Endothelial cell of umbilical vein (primary cell): ENCODE data around the gene CARD16. TPM values are rescaled to one million over a fixed set of nuclear protein-coding genes. Genes with fewer than 3 reads are reported as not detected.

Experiments
- BruUV-seq: library from RNA; stranded (reverse); fragments of 400-500 nt; replicated peaks from 2 replicates; lab custom pipeline; 2021; lab: Mats Ljungman, UMichigan
- CTCF ChIA-PET: fragments of 300-600, 350-600 bp; sonication (Branson Sonifier 250); formaldehyde crosslinking; loops from one replicate; lab custom pipeline; 2021; ENCODE audit warnings: antibody characterized with exemption, inconsistent platforms; lab: Charles Lee
- POLR2A ChIA-PET: fragments of 300-600, 350-600 bp; sonication (Branson Sonifier 250); formaldehyde crosslinking; loops from one replicate; lab custom pipeline; 2021; ENCODE audit warnings: antibody characterized with exemption, inconsistent platforms; lab: Charles Lee
- DNase-seq: peaks from one replicate; pipeline ENCODE4 v3.0.0-alpha.2; 2011; ENCODE audit warnings: low read depth, low spot score
- FAIRE-seq: peaks from 2 replicates; lab custom pipeline; 2011; peaks lifted over from hg19 to GRCh38; lab: Jason Lieb, UNC
- H2AFZ ChIP-seq: 2 replicates; pipeline ENCODE4 v1.6.0; 2012; ENCODE audit warnings: low read depth, low read length, control low read depth, inconsistent platforms
- H3K27ac ChIP-seq: 2 replicates; pipeline ENCODE4 v1.5.1; 2011; ENCODE audit warnings: low read depth, mild to moderate bottlenecking, control low read depth, low read length, moderate library complexity; ENCODE audit not compliant: insufficient read depth
- H3K27me3 ChIP-seq, 2 experiments: 2 replicates each; pipeline versions ENCODE4 v1.6.0 to v1.6.1; 2011; ENCODE audit warnings: low read length in 2 of 2, mixed read lengths in 1 of 2; ENCODE audit not compliant: control insufficient read depth in 2 of 2, insufficient read depth in 2 of 2
- H3K36me3 ChIP-seq, 2 experiments: 2 replicates in 1 of 2; 3 replicates in 1 of 2; pipeline ENCODE4 v1.5.1; 2011; ENCODE audit warnings: low read length in 2 of 2, mild to moderate bottlenecking in 1 of 2, moderate library complexity in 1 of 2; ENCODE audit not compliant: control insufficient read depth in 2 of 2, insufficient read depth in 2 of 2; ENCODE audit errors: extremely low read depth in 1 of 2
- H3K4me1 ChIP-seq: 3 replicates; pipeline ENCODE4 v1.5.1; 2011; ENCODE audit warnings: mild to moderate bottlenecking, low read length; ENCODE audit not compliant: control insufficient read depth, insufficient read depth; ENCODE audit errors: extremely low read depth
- H3K4me2 ChIP-seq: 2 replicates; pipeline ENCODE4 v1.6.1; 2011; ENCODE audit warnings: low read length, control low read depth, mixed read lengths; ENCODE audit not compliant: insufficient read depth
- H3K4me3 ChIP-seq, 3 experiments: fragments of 200-600 bp in 1 of 3; sonication (generic), shearing (Covaris generic) in 1 of 3; replicated peaks in 1 of 3; 2 replicates each; pipeline ENCODE4 v1.5.1; 2011 to 2016; ENCODE audit warnings: control low read depth in 3 of 3, low read length in 3 of 3, mild to moderate bottlenecking in 2 of 3, inconsistent platforms in 1 of 3, low read depth in 1 of 3, moderate library complexity in 1 of 3; ENCODE audit not compliant: insufficient read depth in 1 of 3
- H3K79me2 ChIP-seq: 2 replicates; pipeline ENCODE4 v1.6.0; 2012; ENCODE audit warnings: low read length, inconsistent platforms; ENCODE audit not compliant: control insufficient read depth, insufficient read depth
- H3K9ac ChIP-seq: replicated peaks from 2 replicates; pipeline ENCODE3; 2011; ENCODE audit warnings: low read length, control low read depth; ENCODE audit not compliant: insufficient read depth; ENCODE audit errors: extremely low read depth
- H3K9me1 ChIP-seq: replicated peaks from 3 replicates; pipeline ENCODE4 v1.6.0; 2011; ENCODE audit warnings: mild to moderate bottlenecking, low read length; ENCODE audit not compliant: control insufficient read depth, insufficient read depth; ENCODE audit errors: extremely low read depth
- H3K9me3 ChIP-seq: replicated peaks from 2 replicates; pipeline ENCODE4 v1.5.1; 2012; ENCODE audit warnings: low read length, inconsistent platforms; ENCODE audit not compliant: control insufficient read depth, insufficient read depth
- H4K20me1 ChIP-seq: replicated peaks from 2 replicates; pipeline ENCODE3; 2011; ENCODE audit warnings: mild to moderate bottlenecking, low read length; ENCODE audit not compliant: control insufficient read depth, insufficient read depth; ENCODE audit errors: extremely low read depth
- CTCF ChIP-seq, 2 donors: IDR thresholded peaks; 1 replicate in 1 of 2; 2 replicates in 1 of 2; pipeline ENCODE4 v1.5.1; 2011; ENCODE audit warnings: low read length in 2 of 2, mild to moderate bottlenecking in 2 of 2, moderate library complexity in 2 of 2, control low read depth in 1 of 2, inconsistent platforms in 1 of 2, low read depth in 1 of 2; ENCODE audit not compliant: insufficient read depth in 1 of 2; ENCODE audit errors: extremely low read depth in 1 of 2
- EZH2 ChIP-seq: IDR thresholded peaks from 2 replicates; pipeline ENCODE4 v1.6.1; 2012; ENCODE audit warnings: borderline replicate concordance, low read depth, mild to moderate bottlenecking, moderate library complexity, low read length, inconsistent platforms; ENCODE audit not compliant: severe bottlenecking
- FOS ChIP-seq: IDR thresholded peaks from 2 replicates; pipeline ENCODE4 v1.6.1; 2011; ENCODE audit warnings: mild to moderate bottlenecking, low read length, moderate library complexity, borderline replicate concordance; ENCODE audit not compliant: insufficient read depth
- GATA2 ChIP-seq: IDR thresholded peaks from 2 replicates; pipeline ENCODE4 v1.7.0; 2011; ENCODE audit warnings: low read depth, mild to moderate bottlenecking, moderate library complexity, mixed read lengths, low read length; ENCODE audit not compliant: insufficient read length, insufficient read depth
- JUN ChIP-seq: IDR thresholded peaks from 2 replicates; pipeline ENCODE4 v1.6.1; 2011; ENCODE audit warnings: borderline replicate concordance, low read depth; ENCODE audit not compliant: insufficient read length, insufficient read depth
- MAX ChIP-seq: IDR thresholded peaks from 2 replicates; pipeline ENCODE4 v1.6.1; 2011; ENCODE audit not compliant: insufficient read depth, insufficient read length
- MYC ChIP-seq: IDR thresholded peaks from one replicate; pipeline ENCODE4 v1.6.1; 2011; ENCODE audit warnings: mild to moderate bottlenecking, low read depth, low read length
- POLR2A ChIP-seq: IDR thresholded peaks from 2 replicates; pipeline ENCODE4 v1.6.1; 2012; ENCODE audit warnings: low read depth, mild to moderate bottlenecking, control low read depth, low read length
- POLR2AphosphoS5 ChIP-seq: IDR thresholded peaks from 2 replicates; pipeline ENCODE4 v1.6.1; 2012; ENCODE audit warnings: low read depth, mild to moderate bottlenecking, control low read depth, low read length, moderate library complexity; ENCODE audit not compliant: insufficient read depth
- dilution Hi-C: fragments of 300-500 bp; cut with MboI; formaldehyde crosslinking; loops from one replicate; pipeline ENCODE4 v1.15.0; 2019; ENCODE audit warnings: low sequenced_read_pairs; ENCODE audit not compliant: extremely low pct_ligation_motif_present
- intact Hi-C: fragments of 100-400 bp; cut with micrococcal nuclease; formaldehyde crosslinking; loops from one replicate; pipeline ENCODE4 v1.10.0; 2022
- polyA plus RNA-seq, 4 experiments: library from polyadenylated mRNA; depleted of rRNA in 3 of 4; stranded (reverse) in 3 of 4; unstranded in 1 of 4; fragments of >200 nt; gene quantifications; 2 replicates each; pipeline versions ENCODE4 v1.2.1 to v1.2.3, GENCODE V29; 2011 to 2012; ENCODE audit warnings: missing spikeins in 1 of 4
- total RNA-seq: library from RNA; stranded (reverse); gene quantifications from 2 replicates; pipeline ENCODE4 v1.2.3, GENCODE V29; 2021

CARD16 gene
- total and polyA plus RNA-seq, 2 donors (not counting 3 experiments of a cell fraction or from before 2014, with no cell fraction given): 26.8 to 76.6 TPM

GRCh38 chr11:104997288-104997687, 47.8 kb downstream of the CARD16 start:
- H3K79me2 ChIP-seq: no peaks in the 10 kb centered on the region
- peaks cover 3% of the 10 kb centered on the region for H3K4me1 ChIP-seq
- H3K36me3 ChIP-seq: no peaks in the 10 kb centered on the region
- H3K9me3 ChIP-seq: no peaks in the 10 kb centered on the region
- no peak overlapping the region for H3K4me2 ChIP-seq
- H3K9me1 ChIP-seq: no peaks in the 10 kb centered on the region
- CTCF ChIA-PET: interaction anchor here (1.0 to 1.7 kb wide), 4 partner anchors 9 to 866 kb away, joined by 3 to 5 read pairs (median 4); no protein-coding TSS in a partner anchor
- H4K20me1 ChIP-seq: no peaks in the 10 kb centered on the region
- H3K4me3 ChIP-seq: no peak overlapping the region
- POLR2A ChIA-PET: no interaction called here
- H3K27ac ChIP-seq: no peak overlapping the region
- no peak overlapping the region for H3K9ac ChIP-seq
- no peak for TF ChIP-seq CTCF (IDR thresholded peaks at IDR 0.05; ENCODE audit: extremely low read depth in 1 of 2, insufficient read depth in 1 of 2, low read depth in 1 of 2, low read length in 2 of 2)
- no peak for TF ChIP-seq POLR2AphosphoS5
- TF ChIP-seq JUN: no peak
- TF ChIP-seq EZH2: no peak
- TF ChIP-seq FOS: no peak
- no peak for TF ChIP-seq GATA2
- no peak for TF ChIP-seq MAX
- no peak for TF ChIP-seq POLR2A
- TF ChIP-seq MYC: no peak
- DNase-seq: peak; percentile 1
- intact Hi-C loops: no loop called here
- FAIRE-seq: no peak
- BruUV-seq: no TSS peak
- dilution Hi-C loops: no loop called here
- no peaks in the 10 kb centered on the region for H3K27me3 ChIP-seq
- no peak overlapping the region for H2AFZ ChIP-seq
